HEK293T (cell line): Measurements from ENCODE around the gene GIGYF2.

Source experiments
- BHLHE40 ChIP-seq: fragments of 450-650 bp; IDR thresholded peaks from 2 replicates; pipeline ENCODE4 v1.6.1; 2016; ENCODE audit warnings: mild to moderate bottlenecking, moderate library complexity, borderline replicate concordance
- CTBP1 ChIP-seq: fragments of 450-650 bp; IDR thresholded peaks from 2 replicates; pipeline ENCODE4 v1.6.1; 2016; ENCODE audit warnings: borderline replicate concordance
- ELF4 ChIP-seq: fragments of 450-650 bp; IDR thresholded peaks from 2 replicates; pipeline ENCODE4 v1.6.1; 2017; ENCODE audit warnings: antibody characterized with exemption
- FOXK2 ChIP-seq: fragments of 450-650 bp; IDR thresholded peaks from 2 replicates; pipeline ENCODE4 v1.6.1; 2016; ENCODE audit warnings: mild to moderate bottlenecking
- FOXM1 ChIP-seq: fragments of 450-650 bp; IDR thresholded peaks from 2 replicates; pipeline ENCODE4 v1.6.1; 2017; ENCODE audit warnings: mild to moderate bottlenecking, borderline replicate concordance
- L3MBTL2 ChIP-seq: fragments of 450-650 bp; conservative IDR thresholded peaks from 2 replicates; pipeline ENCODE4 v1.6.1; 2016; ENCODE audit warnings: mild to moderate bottlenecking
- LEF1 ChIP-seq: fragments of 450-650 bp; IDR thresholded peaks from 2 replicates; pipeline ENCODE4 v1.6.1; 2017; ENCODE audit warnings: mild to moderate bottlenecking, borderline replicate concordance
- SP1 ChIP-seq: fragments of 450-650 bp; IDR thresholded peaks from 2 replicates; pipeline ENCODE4 v1.6.1; 2017
- SUZ12 ChIP-seq: fragments of 450-650 bp; IDR thresholded peaks from 2 replicates; pipeline ENCODE4 v1.6.1; 2016; ENCODE audit warnings: mild to moderate bottlenecking
- TARDBP ChIP-seq: fragments of 450-650 bp; IDR thresholded peaks from 2 replicates; pipeline ENCODE4 v1.6.1; 2016
- ZNF384 ChIP-seq: fragments of 450-650 bp; IDR thresholded peaks from 2 replicates; pipeline ENCODE4 v1.6.1; 2016

DNA sequence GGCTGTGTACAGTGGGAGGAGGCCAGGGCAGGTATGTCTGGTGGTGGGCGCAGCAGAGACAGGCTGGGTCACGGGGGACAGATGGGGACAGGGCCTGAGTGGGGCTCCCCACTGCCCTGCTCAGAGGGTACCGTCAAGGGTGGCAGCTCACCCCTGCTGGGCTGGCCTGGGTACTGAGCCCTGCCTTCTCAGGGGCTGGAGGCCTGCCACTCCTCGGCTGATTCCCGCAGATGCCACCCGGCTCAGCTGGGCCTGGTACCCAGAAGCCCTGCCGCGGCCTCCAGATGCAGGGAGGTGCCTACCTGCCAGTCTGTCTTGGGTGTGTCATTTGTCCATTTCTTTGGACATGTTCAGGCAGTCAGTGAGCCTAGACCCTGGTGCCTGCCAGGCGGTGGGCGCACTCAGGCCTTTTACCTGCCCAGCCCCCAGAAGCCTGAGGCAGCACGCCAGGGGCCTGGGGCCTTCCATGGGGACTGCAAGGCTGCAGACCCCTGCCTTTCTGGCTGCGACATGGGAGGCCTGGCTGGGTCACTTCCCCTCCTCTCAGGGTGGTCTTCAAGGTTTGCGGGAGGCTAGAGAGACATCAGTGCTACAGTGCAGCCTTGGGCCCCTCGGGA is 176.3 kb downstream of the GIGYF2 start:
- no peak for TF ChIP-seq ELF4
- no peak for TF ChIP-seq SUZ12
- TF ChIP-seq FOXK2, result no peak
- TF ChIP-seq SP1, result no peak
- TF ChIP-seq BHLHE40, result no peak
- no peak for TF ChIP-seq LEF1
- no peak for TF ChIP-seq ZNF384
- no peak for TF ChIP-seq CTBP1
- TF ChIP-seq FOXM1, result no peak
- TF ChIP-seq TARDBP, result no peak
- TF ChIP-seq L3MBTL2, result no peak
